ENCODE measurements around the gene HM13.
"Not testable (repeated sequence)": the region's sequence is repeated elsewhere in the genome, so short reads cannot be mapped to it uniquely, and the experiment has no call there.

The HM13 gene

GRCh38 chr20:31502884-31503673 is 11.2 kb upstream of the HM13 start:
- DNase-seq = peak; percentile 78

GRCh38 chr20:31505903-31506302 is 8.3 kb upstream of the HM13 start:
- DNase-seq = no peak

GRCh38 chr20:31508517-31509244 is 5.6 kb upstream of the HM13 start:
- DNase-seq = no peak

GRCh38 chr20:31515072-31515774 is 981 bp downstream of the HM13 start:
- DNase-seq = no peak

DNA sequence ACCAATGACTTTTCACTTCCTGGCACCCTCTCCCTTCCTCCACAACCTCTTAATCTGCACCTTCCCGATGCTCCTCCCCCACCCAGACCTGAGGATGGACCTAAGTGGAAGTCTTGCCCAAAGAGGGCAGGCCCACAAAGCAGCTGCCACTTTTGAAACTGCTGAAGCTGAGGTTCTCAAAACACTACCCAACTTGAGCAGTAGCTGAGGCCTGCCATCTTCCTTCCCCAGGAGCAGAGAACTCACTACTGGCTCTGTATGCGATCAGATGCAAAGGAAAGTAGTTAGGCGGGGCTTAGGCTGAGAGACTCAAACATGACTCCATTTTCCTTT is 1.5 kb downstream of the HM13 start:
- DNase-seq = no peak

- no peak for DNase-seq
Measured at GRCh38 chr20:31516166-31516565, 1.9 kb downstream of the HM13 start.

GRCh38 chr20:31516651-31517050 is 2.4 kb downstream of the HM13 start:
- DNase-seq = no peak

DNA sequence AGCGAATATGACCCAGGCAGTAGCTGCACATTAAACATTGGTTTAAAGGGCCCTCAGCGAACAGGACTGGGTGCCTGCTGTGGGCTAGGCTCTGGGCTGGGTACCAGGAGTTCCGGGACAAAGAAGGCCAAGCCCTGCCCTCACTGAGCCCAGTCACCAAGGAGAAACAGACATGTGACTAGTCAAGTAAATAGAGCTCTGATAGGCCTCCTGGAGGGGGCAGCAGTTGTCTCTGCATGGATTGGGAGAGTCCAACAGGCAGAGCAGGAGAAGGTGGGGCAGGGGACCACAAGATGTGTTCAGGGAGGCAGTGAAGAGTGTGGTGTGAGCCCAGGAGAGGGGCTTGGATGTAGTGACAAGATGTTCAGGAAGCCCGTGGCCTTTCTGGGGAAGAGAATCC is 3.1 kb downstream of the HM13 start:
- no peak for DNase-seq

DNA sequence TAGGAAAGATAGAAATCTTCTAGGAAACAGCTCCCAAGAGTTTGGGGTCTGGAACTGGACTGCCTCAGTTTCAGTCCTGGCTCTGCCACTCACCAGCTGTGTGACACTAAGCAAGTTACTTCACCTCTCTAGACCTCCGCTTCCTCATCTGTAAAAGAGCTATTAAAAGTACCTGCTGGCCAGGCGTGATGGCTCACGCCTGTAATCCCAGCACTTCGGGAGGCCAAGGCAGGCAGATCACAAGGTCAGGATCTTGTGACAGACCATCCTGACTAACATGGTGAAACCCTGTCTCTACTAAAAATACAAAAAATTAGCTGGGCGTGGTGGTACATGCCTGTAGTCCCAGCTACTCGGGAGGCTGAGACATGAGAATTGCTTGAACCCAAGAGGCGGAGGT is 7.0 kb downstream of the HM13 start:
- not testable (repeated sequence) for DNase-seq

DNA sequence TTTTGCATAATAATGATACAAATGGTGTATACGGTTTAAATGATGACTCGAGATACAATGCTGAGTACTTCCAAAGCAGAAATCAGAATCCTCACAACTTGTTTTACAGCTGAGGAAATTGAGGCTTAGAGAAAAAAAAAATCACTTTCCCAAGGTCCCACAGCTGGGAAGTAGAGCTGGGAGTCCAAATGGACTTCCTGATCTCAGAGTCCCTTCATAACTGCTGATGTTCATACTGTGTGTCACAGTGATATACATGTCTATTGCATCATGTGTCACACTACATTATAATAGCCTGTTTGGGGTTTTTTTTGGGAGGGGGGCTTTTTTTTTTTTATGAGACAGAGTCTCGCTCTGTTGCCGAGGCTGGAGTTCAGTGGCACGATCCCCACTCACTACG is 8.5 kb downstream of the HM13 start:
- DNase-seq = no peak

DNA sequence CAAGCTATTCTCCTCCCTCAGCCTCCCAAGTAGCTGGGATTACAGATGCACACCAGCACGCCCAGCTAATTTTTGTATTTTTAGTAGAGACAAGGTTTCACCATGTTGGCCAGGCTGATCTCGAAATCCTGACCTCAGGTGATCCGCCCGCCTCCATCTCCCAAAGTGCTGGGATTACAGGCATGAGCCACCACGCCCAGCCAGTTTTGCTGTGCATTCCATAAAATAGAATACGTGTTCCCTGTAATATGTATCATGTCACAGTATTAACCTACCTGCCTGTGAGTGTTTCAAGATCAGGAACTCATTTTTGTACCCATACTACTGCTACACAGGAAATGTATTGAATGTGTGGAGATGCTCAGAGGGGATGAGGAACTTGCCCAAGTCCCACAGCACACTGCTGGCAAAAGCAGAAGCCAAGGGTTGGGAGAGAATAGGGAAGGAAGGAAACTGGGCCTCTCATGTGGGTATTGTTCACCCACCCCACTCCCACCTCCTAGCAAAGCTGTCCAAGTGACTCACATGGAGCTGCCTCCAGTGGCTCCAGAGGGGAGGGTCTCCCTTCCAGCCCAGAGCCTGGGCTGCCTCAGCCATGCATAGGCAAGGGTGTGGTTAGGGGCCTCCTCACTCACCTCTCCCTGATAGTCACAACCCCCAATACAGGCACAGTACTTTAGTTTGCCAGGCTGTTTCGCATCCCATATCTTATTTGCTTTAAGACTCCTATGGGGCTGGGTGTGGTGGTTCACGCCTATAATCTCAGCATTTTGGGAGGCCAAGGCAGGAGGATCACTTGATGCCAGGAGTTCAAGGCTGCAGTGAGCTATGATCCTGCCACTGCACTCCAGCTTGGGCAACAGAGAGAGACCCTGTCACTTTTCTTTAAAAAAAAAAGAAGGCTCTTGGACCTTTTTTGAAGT is 9.4 kb downstream of the HM13 start:
- no peak for DNase-seq

DNA sequence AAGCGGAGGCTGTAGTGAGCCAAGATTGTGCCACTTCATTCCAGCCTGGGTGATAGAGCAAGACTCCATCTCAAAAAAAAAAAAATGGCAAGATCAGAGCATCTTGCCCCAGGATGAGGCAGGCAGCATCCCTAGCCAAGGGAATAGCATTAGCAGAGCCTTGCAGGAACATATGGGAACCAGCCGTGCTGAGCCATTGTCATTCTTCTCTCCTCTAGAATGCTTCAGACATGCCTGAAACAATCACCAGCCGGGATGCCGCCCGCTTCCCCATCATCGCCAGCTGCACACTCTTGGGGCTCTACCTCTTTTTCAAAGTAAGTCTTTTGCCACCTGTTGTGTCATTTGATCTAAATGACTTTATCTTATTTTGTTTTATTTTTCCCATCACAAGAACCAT is 13.0 kb downstream of the HM13 start:
- no peak for DNase-seq

DNA sequence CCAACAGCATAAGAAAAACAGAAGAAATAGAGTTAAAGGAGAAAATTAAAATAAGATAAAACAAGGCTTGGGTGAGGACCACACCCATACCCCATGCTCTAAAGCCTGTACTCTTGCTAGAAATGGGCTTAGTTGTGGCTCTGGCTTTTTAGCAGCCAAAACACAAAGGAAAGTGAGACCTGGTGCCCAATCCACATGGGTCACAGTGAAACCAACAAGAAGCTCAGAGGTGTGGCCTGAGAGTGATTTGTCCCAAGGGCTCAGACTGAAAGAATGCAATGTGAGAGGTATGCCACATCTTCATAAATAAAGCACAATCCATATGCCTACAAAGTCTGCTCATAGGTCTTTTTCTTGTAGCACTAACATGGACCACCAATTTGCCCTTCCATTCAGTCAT is 21.1 kb downstream of the HM13 start:
- no peak for DNase-seq

DNA sequence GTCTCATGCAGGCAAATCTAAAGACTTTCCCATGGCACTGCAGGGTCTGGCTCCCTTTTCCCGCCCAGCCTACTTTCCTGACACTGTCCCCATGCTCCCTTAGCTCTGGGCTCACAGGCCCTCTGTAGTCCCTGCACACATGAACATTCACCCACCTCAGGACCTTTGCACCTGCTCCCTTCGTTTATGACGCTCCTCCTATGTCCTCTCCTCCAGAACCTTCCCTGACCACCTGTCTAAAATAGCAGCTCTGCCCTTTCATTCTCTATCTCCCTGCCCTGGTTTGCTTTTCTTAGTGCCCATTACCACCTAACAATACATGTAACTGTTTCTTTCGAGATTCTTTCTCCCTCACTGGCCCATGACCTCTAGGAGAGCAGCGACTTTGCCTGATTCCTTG is 22.3 kb downstream of the HM13 start:
- no peak for DNase-seq

DNA sequence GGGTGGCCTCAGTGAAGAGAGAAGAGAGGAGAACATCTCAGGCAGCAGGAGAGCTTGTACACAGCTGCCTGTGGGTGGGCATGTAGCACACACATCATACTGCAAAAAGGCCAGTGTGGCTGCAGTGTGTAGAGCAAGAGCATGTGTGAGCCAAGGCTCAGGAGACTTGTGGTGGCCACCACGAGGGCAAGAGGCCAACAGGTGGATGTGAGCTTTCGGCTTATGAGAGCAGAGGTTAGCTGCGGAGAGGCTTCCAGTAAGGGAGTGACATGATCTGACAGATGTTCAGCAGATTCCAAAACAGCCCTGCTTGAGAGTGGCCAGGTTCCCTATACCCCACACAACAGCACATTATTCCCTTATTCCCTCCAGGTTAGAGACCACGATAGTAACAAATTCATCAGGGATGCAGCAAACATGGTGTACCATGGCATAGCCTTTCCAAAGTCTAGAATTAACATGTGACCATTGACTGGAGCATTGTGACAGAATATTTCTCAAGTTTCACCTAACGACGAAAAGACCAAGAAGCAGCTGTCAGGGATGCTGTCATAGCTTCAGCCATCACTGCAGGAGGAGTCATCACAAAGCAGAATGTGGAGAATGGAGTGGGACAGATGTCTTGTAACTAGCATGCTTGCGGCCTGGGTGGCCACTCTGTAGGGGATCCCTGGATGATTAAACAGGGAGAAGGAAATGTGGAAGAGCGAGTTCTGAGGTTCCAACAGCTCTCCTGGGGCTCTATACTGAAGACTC is 23.1 kb downstream of the HM13 start:
- DNase-seq = no peak

DNA sequence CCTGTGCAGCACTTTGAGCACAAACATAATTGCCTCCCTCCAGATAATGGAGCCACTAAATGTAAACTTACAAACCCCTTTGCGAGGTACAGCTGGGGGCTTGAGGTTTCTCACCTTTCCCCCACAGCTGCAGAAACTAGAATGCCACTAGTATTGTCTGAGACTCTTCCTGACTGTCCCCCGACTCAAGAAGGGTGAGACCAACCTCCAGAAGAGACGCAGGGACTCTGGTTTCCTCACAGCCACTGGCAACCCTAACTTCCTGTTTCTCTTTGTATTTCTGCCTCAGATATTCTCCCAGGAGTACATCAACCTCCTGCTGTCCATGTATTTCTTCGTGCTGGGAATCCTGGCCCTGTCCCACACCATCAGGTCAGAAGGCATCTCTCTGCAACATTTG is 23.6 kb downstream of the HM13 start:
- no peak for DNase-seq

GRCh38 chr20:31538326-31538725 is 24.1 kb downstream of the HM13 start:
- DNase-seq = no peak

DNA sequence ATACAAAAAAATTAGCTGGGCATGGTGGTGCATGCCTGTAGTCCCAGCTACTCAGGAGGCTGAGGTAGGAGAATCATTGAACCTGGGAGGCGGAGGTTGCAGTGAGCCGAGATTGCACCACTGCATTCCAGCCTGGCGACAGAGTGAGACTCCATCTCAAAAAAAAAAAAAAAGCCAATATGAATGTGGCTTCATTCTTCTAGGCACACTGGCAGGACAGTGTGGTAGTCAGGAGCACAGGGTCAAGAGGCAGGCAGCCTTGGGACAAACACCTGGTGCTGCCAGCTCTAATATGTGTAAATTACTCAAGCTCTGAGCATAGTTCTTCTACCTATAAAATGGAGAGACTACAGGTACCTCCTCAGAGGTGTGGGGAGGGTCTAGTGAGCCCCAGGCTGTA is 25.4 kb downstream of the HM13 start:
- not testable (repeated sequence) for DNase-seq

DNA sequence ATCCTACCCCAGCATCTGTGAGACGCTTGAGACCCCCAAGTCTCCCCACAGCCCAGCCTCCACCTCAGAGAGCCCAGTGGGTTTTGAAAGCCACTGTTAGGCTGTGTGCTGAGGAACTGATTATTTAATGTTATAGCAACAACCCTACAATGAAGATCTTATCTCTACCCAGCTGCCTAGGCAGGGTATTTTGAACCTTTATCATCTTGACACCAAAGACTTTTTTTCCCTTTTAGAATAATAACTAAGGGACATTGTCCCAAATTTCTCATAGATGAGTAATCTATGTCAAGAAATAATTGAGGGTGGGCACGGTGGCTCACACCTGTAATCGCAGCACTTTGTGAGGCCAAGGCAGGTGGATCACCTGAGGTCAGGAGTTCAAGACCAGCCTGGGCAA is 26.2 kb downstream of the HM13 start:
- DNase-seq = no peak

- no peak for DNase-seq
Measured at GRCh38 chr20:31542201-31542842, 28.1 kb downstream of the HM13 start.

GRCh38 chr20:31542963-31543362 is 28.7 kb downstream of the HM13 start:
- DNase-seq = no peak

Measured in NCI-H1105 (cell line).